Left lobe of liver (tissue), 2 donors: ENCODE data around the gene OR12D2. TPM values are rescaled to one million over a fixed set of nuclear protein-coding genes. Genes with fewer than 3 reads are reported as not detected.
"Not testable (repeated sequence)": the region's sequence is repeated elsewhere in the genome, so short reads cannot be mapped to it uniquely, and the experiment has no call there.

ENCODE experiments used
- ATAC-seq: fragments of 200-7000 bp; cut with Tn5 transposase; one replicate; pipeline ENCODE4 v1.9.1; 2020; ENCODE audit warnings: mild to moderate bottlenecking, moderate library complexity
- DNase-seq: peaks from one replicate; pipeline ENCODE4 v3.0.0-alpha.2; 2020; ENCODE audit warnings: low spot score
- total RNA-seq: library from RNA; stranded (reverse); gene quantifications from one replicate; pipeline ENCODE4 v1.2.1, GENCODE V29; 2021
- donor health status: DM: no; HTN: no; CAD: no; lungs with moderate emphysema.
- donor health status: DM: no; HTN: yes; CAD: no.

Gene OR12D2
- not detected for total RNA-seq

- ATAC-seq (no peak), DNase-seq (no peak)
These were observed at the start of gene OR12D2 for GRCh38 chr6:29395331-29395730. Gene OR12D2 (plus strand): TSS chr6:29395631. CDS start chr6:29396700, 1,069 bp downstream.

GRCh38 chr6:29349348-29349747, 46.1 kb upstream of the OR12D2 start:
- ATAC-seq, DNase-seq: not testable (repeated sequence)

- no peak for ATAC-seq
- DNase-seq, result no peak
These were observed 40.5 kb upstream of the OR12D2 start for GRCh38 chr6:29354980-29355379.

GRCh38 chr6:29355603-29356002, 39.8 kb upstream of the OR12D2 start:
- no peak for ATAC-seq
- DNase-seq, result no peak

GRCh38 chr6:29368765-29369164, 26.7 kb upstream of the OR12D2 start, which contains the start of gene OR5V1:
Gene OR5V1 (minus strand): TSS chr6:29368865. CDS start chr6:29356195, 12,670 bp downstream.
- no peak for ATAC-seq
- no peak for DNase-seq

GRCh38 chr6:29375191-29375590, 20.2 kb upstream of the OR12D2 start, which contains the start of gene OR12D3:
Gene OR12D3 (minus strand): TSS chr6:29375291. CDS start chr6:29375287, 4 bp downstream.
- no peak for ATAC-seq

GRCh38 chr6:29376003-29376402, 19.4 kb upstream of the OR12D2 start:
- ATAC-seq (no peak), DNase-seq (no peak)

More at GRCh38 chr6:29375191-29375590, 20.2 kb upstream of the OR12D2 start, which contains the start of gene OR12D3:
- DNase-seq, result no peak

GRCh38 chr6:29388533-29388932, 6.9 kb upstream of the OR12D2 start:
- no peak for DNase-seq
- no peak for ATAC-seq

- ATAC-seq, result no peak
These were observed 4.1 kb downstream of the OR12D2 start for GRCh38 chr6:29399525-29399924.

GRCh38 chr6:29403801-29404200, 8.4 kb downstream of the OR12D2 start:
- no peak for DNase-seq
- ATAC-seq, result no peak

More at GRCh38 chr6:29399525-29399924, 4.1 kb downstream of the OR12D2 start:
- no peak for DNase-seq

GRCh38 chr6:29414588-29414987, 19.2 kb downstream of the OR12D2 start, which contains the start of gene OR12D1:
Gene OR12D1 (plus strand): TSS chr6:29414928.
- ATAC-seq, result peak; percentile 64
- DNase-seq, result no peak

GRCh38 chr6:29419516-29419915, 24.1 kb downstream of the OR12D2 start:
- no peak for DNase-seq
- no peak for ATAC-seq

GRCh38 chr6:29424168-29424567, 28.7 kb downstream of the OR12D2 start:
- ATAC-seq (no peak), DNase-seq (no peak)

- ATAC-seq (no peak), DNase-seq (no peak)
These were observed 29.1 kb downstream of the OR12D2 start for GRCh38 chr6:29424575-29424974.

- ATAC-seq (no peak), DNase-seq (no peak)
These were observed 29.6 kb downstream of the OR12D2 start for GRCh38 chr6:29425075-29425474.

- DNase-seq (no peak), ATAC-seq (no peak)
These were observed 31.2 kb downstream of the OR12D2 start for GRCh38 chr6:29426654-29427053.

- DNase-seq, result not testable (repeated sequence)
These were observed 41.3 kb downstream of the OR12D2 start for GRCh38 chr6:29436730-29437129.

GRCh38 chr6:29439006-29439405, 43.6 kb downstream of the OR12D2 start, which contains the start of gene OR10C1:
Gene OR10C1 (plus strand): TSS chr6:29439306. CDS start chr6:29440016, 710 bp downstream.
- DNase-seq (no peak), ATAC-seq (no peak)

More at GRCh38 chr6:29436730-29437129, 41.3 kb downstream of the OR12D2 start:
- ATAC-seq, result not testable (repeated sequence)

GRCh38 chr6:29442719-29443118, 47.3 kb downstream of the OR12D2 start:
- no peak for ATAC-seq

GRCh38 chr6:29444031-29444430, 48.6 kb downstream of the OR12D2 start:
- not testable (repeated sequence) for ATAC-seq, DNase-seq

More at GRCh38 chr6:29442719-29443118, 47.3 kb downstream of the OR12D2 start:
- DNase-seq, result no peak
